Peyer's patch (tissue), 4 donors: Measurements from ENCODE around the gene YY1. TPM values are rescaled to one million over a fixed set of nuclear protein-coding genes. Genes with fewer than 3 reads are reported as not detected.

ENCODE experiments used
- DNase-seq, 3 donors: peaks; one replicate each; pipeline ENCODE4 v3.0.0-alpha.2; 2017 to 2019
- H3K27ac ChIP-seq, 4 donors: fragments of 200-600 bp; sonication (generic); one replicate each; pipeline ENCODE4 v1.5.1; 2016 to 2019
- H3K27me3 ChIP-seq, 2 donors: fragments of 200-600 bp; sonication (generic); one replicate each; pipeline ENCODE4 v1.5.1; 2019
- H3K36me3 ChIP-seq, 3 donors: fragments of 200-600 bp; sonication (generic); one replicate each; pipeline ENCODE4 v1.5.1; 2016 to 2019
- H3K4me1 ChIP-seq, 4 donors: fragments of 200-600 bp; sonication (generic); one replicate each; pipeline ENCODE4 v1.5.1; 2016 to 2019
- H3K4me3 ChIP-seq, 4 donors: fragments of 200-600 bp; sonication (generic); 1 replicate in 3 of 4; 2 replicates in 1 of 4; pipeline ENCODE4 v1.5.1; 2016 to 2019; ENCODE audit warnings: mild to moderate bottlenecking in 1 of 4
- H3K9me3 ChIP-seq, 4 donors: fragments of 200-600 bp; sonication (generic); one replicate each; pipeline ENCODE4 v1.5.1; 2016 to 2019; ENCODE audit warnings: mild to moderate bottlenecking in 1 of 4
- CTCF ChIP-seq, 6 experiments: fragments of 450-650 bp in 4 of 6; fragments of 200-600 bp in 2 of 6; sonication (generic) in 1 of 6; IDR thresholded peaks; one replicate each; pipeline ENCODE4 v1.5.1; 2017 to 2019; ENCODE audit warnings: antibody characterized with exemption in 6 of 6, mild to moderate bottlenecking in 3 of 6, moderate library complexity in 1 of 6
- POLR2A ChIP-seq, 2 donors: fragments of 450-650 bp; IDR thresholded peaks; one replicate each; pipeline ENCODE4 v1.5.1; 2017; ENCODE audit warnings: antibody characterized with exemption in 2 of 2, mild to moderate bottlenecking in 2 of 2, moderate library complexity in 2 of 2
- total RNA-seq, 4 donors: library from RNA; depleted of rRNA; stranded (reverse); fragments of >200 nt; gene quantifications; one replicate each; pipeline ENCODE4 v1.1.0, GENCODE V29; 2016

The YY1 gene
- total RNA-seq, 4 donors from 2014 or later: 42.0 to 63.5 (median 50.9) TPM

- no peak overlapping the region for H3K27ac ChIP-seq
- peak in 1 of 3 donors; percentile 75 for DNase-seq
- H3K36me3 ChIP-seq: peaks cover 0 to 7% (median 0%) of the 10 kb centered on the region in 3 donors
- no peak overlapping the region for H3K4me3 ChIP-seq
- H3K9me3 ChIP-seq: no peaks in the 10 kb centered on the region
- TF ChIP-seq CTCF (IDR thresholded peaks at IDR 0.05) (peak in 4 of 6 experiments; percentile 32 to 65 (median 60)), POLR2A (IDR thresholded peaks at IDR 0.05) (no peak)
- H3K27me3 ChIP-seq: no peaks in the 10 kb centered on the region
- H3K4me1 ChIP-seq: peaks cover 0 to 29% (median 3%) of the 10 kb centered on the region in 4 donors
These were observed 32.4 kb downstream of the YY1 start for GRCh38 chr14:100271247-100271939.

- H3K4me1 ChIP-seq: peaks cover 0 to 15% (median 0%) of the 10 kb centered on the region in 4 donors
- DNase-seq: no peak
- H3K36me3 ChIP-seq: peaks cover 0 to 11% (median 0%) of the 10 kb centered on the region in 3 donors
- no peak overlapping the region for H3K27ac ChIP-seq
- no peaks in the 10 kb centered on the region for H3K9me3 ChIP-seq
- H3K27me3 ChIP-seq: no peaks in the 10 kb centered on the region
- H3K4me3 ChIP-seq: no peak overlapping the region
- TF ChIP-seq POLR2A (IDR thresholded peaks at IDR 0.05) (no peak), CTCF (IDR thresholded peaks at IDR 0.05) (no peak)
These were observed 35.3 kb downstream of the YY1 start for GRCh38 chr14:100274250-100274649.

GRCh38 chr14:100275214-100275613 lies 36.3 kb downstream of the YY1 start:
- DNase-seq: no peak
- H3K27me3 ChIP-seq: no peaks in the 10 kb centered on the region
- no peak overlapping the region for H3K27ac ChIP-seq
- H3K9me3 ChIP-seq: no peaks in the 10 kb centered on the region
- peaks cover 0 to 11% (median 0%) of the 10 kb centered on the region in 4 donors for H3K4me1 ChIP-seq
- H3K4me3 ChIP-seq: no peak overlapping the region
- peaks cover 0 to 11% (median 0%) of the 10 kb centered on the region in 3 donors for H3K36me3 ChIP-seq
- TF ChIP-seq POLR2A (IDR thresholded peaks at IDR 0.05) (no peak), CTCF (IDR thresholded peaks at IDR 0.05) (no peak)

- Histone ChIP-seq H3K27me3 (no peaks in the 10 kb centered on the region), H3K4me3 (no peak overlapping the region), H3K27ac (peak overlapping the region in 1 of 4 donors; percentile 36), H3K36me3 (peaks cover 0 to 17% (median 0%) of the 10 kb centered on the region in 3 donors), H3K4me1 (peaks cover 0 to 11% (median 0%) of the 10 kb centered on the region in 4 donors), H3K9me3 (no peaks in the 10 kb centered on the region)
- TF ChIP-seq POLR2A (IDR thresholded peaks at IDR 0.05): no peak
- TF ChIP-seq CTCF (IDR thresholded peaks at IDR 0.05): peak in 1 of 6 experiments; percentile 13
- peak in 1 of 3 donors; percentile 47 for DNase-seq
These were observed 39.8 kb downstream of the YY1 start for GRCh38 chr14:100278702-100279101.

- Histone ChIP-seq H3K27ac (no peak overlapping the region), H3K27me3 (no peaks in the 10 kb centered on the region)
- TF ChIP-seq POLR2A (IDR thresholded peaks at IDR 0.05) (no peak), CTCF (IDR thresholded peaks at IDR 0.05) (no peak)
These were observed 40.2 kb downstream of the YY1 start for GRCh38 chr14:100279133-100279532.

More at GRCh38 chr14:100279133-100279532, 40.2 kb downstream of the YY1 start:
- Histone ChIP-seq H3K4me1 (peaks cover 0 to 11% (median 0%) of the 10 kb centered on the region in 4 donors), H3K9me3 (no peaks in the 10 kb centered on the region), H3K4me3 (no peak overlapping the region), H3K36me3 (peaks cover 0 to 17% (median 0%) of the 10 kb centered on the region in 3 donors)
- no peak for DNase-seq
